Measurements from ENCODE around the gene SLC12A5. TPM values are rescaled to one million over a fixed set of nuclear protein-coding genes. Genes with fewer than 3 reads are reported as not detected.

SLC12A5 gene
- total and polyA plus RNA-seq, 8 donors = 0.93 to 6.2 (median 3.4) TPM; not detected in 4

DNA sequence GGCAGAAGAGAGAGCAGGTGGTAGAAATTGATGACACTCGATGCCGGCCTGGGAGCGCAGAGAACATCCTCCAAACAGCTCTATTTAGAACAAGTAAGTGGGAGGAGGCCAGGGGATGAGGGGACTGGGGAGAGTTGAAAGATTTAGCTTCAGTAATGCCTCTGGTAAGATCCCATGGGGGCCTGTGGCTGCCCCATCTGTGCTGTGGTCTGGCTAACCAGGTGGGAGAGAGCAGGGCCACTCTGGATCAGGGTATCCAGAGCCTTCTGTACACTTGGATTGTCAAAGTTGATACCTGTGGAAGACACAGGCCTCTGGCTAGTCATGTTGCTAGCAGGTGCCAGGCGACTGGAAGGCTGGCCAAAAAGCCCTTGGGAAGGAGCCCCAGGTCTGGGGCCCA lies 33.1 kb downstream of the SLC12A5 start:
- no peaks in the 10 kb centered on the region for H3K9me3 ChIP-seq
- H3K27ac ChIP-seq = no peak overlapping the region
- DNase-seq = no peak
- peaks cover 0 to 17% (median 16%) of the 10 kb centered on the region in 3 donors for H3K27me3 ChIP-seq
- H3K36me3 ChIP-seq = peaks cover 59 to 78% (median 75%) of the 10 kb centered on the region in 4 donors
- TF ChIP-seq EP300 (IDR thresholded peaks at IDR 0.05) (no peak), POLR2AphosphoS5 (IDR thresholded peaks at IDR 0.05) (no peak), POLR2A (IDR thresholded peaks at IDR 0.05) (no peak), CTCF (IDR thresholded peaks at IDR 0.05) (no peak)
- intact Hi-C loops (cut with DNase I; ENCODE audit: low total_unique reads) = no loop called here
- peaks cover 19 to 43% (median 29%) of the 10 kb centered on the region in 4 donors for H3K4me1 ChIP-seq
- no peak overlapping the region for H3K4me3 ChIP-seq
- 94 to 97% (median 95%) methylated on average over 4 of the region's 4 CpGs for WGBS, 5 donors

DNA sequence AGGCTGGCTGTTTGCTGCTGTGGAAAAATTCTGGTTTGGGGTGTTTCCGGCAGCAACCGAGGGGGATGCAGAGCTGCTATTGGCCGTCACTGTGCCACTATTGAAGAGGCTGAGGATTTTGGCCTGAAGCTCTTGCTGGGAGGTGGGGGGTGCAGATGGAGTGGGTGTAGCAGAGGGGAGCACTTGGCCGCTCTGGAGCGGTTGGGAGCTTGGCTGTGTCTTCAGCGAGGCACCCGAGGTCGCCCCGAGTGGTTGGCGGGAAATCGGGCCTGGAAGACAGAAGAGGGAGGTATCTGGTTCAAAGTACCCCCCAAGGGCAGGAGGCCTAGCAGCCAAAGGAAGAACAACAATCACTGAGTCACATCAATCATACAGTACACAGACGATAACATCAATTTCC lies 33.6 kb downstream of the SLC12A5 start:
- H3K36me3 ChIP-seq = peaks cover 61 to 83% (median 79%) of the 10 kb centered on the region in 4 donors
- H3K4me1 ChIP-seq = peaks cover 15 to 39% (median 24%) of the 10 kb centered on the region in 4 donors
- intact Hi-C loops (cut with DNase I; ENCODE audit: low total_unique reads) = no loop called here
- 89 to 94% (median 93%) methylated on average over 12 of the region's 12 CpGs for WGBS, 5 donors
- no peak for TF ChIP-seq POLR2A (IDR thresholded peaks at IDR 0.05)
- TF ChIP-seq POLR2AphosphoS5 (IDR thresholded peaks at IDR 0.05) = no peak
- TF ChIP-seq EP300 (IDR thresholded peaks at IDR 0.05) = no peak
- TF ChIP-seq CTCF (IDR thresholded peaks at IDR 0.05) = no peak
- H3K27ac ChIP-seq = no peak overlapping the region
- peaks cover 0 to 12% (median 12%) of the 10 kb centered on the region in 3 donors for H3K27me3 ChIP-seq
- DNase-seq = no peak
- H3K9me3 ChIP-seq = no peaks in the 10 kb centered on the region
- H3K4me3 ChIP-seq = no peak overlapping the region

DNA sequence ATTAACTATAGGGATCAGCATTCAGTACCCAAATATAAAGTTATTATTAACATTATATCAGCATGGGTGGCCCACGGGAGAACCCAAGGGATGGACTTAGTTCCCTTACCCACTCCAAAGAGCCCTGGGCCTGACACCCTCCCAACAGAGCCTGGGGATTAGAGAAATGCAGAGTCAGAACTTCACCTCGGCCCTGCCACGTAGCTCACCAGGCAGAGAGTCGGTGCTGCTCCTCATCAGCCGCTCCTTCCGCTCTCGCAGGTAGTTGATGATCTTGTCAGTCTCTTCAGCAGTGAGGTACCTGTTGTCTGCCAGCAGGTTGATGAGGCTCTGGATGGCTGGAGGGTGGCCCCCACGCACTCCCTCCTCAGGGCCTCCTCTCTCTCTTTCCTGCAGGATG lies 34.1 kb downstream of the SLC12A5 start:
- H3K4me1 ChIP-seq = peaks cover 10 to 33% (median 19%) of the 10 kb centered on the region in 4 donors
- DNase-seq = no peak
- H3K9me3 ChIP-seq = no peaks in the 10 kb centered on the region
- H3K36me3 ChIP-seq = peaks cover 66 to 88% (median 85%) of the 10 kb centered on the region in 4 donors
- WGBS, 5 donors = 92 to 96% (median 94%) methylated on average over 8 of the region's 8 CpGs
- peaks cover 0 to 7% (median 7%) of the 10 kb centered on the region in 3 donors for H3K27me3 ChIP-seq
- H3K27ac ChIP-seq = no peak overlapping the region
- TF ChIP-seq CTCF (IDR thresholded peaks at IDR 0.05) = no peak
- no peak for TF ChIP-seq POLR2AphosphoS5 (IDR thresholded peaks at IDR 0.05)
- TF ChIP-seq EP300 (IDR thresholded peaks at IDR 0.05) = no peak
- no peak for TF ChIP-seq POLR2A (IDR thresholded peaks at IDR 0.05)
- intact Hi-C loops (cut with DNase I; ENCODE audit: low total_unique reads) = no loop called here
- no peak overlapping the region for H3K4me3 ChIP-seq

DNA sequence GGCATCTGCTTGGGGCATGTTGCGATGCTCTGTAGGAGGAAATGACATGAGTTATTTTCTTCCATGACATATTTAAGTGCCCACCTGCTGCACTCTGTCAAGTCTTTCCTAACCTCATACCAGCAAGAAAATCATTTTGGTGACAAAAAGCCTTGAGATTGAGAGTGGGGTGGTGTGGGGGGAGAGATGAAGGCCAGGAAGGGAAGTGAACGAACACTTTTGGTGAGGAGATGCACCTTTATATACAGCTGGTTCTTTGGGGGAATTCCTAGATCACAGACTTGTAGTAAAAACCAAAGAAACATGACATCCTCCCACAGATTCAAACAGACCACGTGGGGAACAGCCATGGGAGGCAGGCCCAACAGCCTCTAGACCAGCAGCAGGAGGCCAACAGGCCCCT lies 34.6 kb downstream of the SLC12A5 start:
- no peak for TF ChIP-seq EP300 (IDR thresholded peaks at IDR 0.05)
- no peak for TF ChIP-seq CTCF (IDR thresholded peaks at IDR 0.05)
- TF ChIP-seq POLR2A (IDR thresholded peaks at IDR 0.05) = no peak
- TF ChIP-seq POLR2AphosphoS5 (IDR thresholded peaks at IDR 0.05) = no peak
- Histone ChIP-seq H3K4me3 (no peak overlapping the region), H3K4me1 (peaks cover 5 to 28% (median 14%) of the 10 kb centered on the region in 4 donors), H3K27me3 (peaks cover 0 to 2% (median 2%) of the 10 kb centered on the region in 3 donors), H3K9me3 (no peaks in the 10 kb centered on the region), H3K27ac (no peak overlapping the region), H3K36me3 (peaks cover 71 to 93% (median 90%) of the 10 kb centered on the region in 4 donors)
- intact Hi-C loops (cut with DNase I; ENCODE audit: low total_unique reads) = no loop called here
- 82 to 91% (median 86%) methylated on average over 3 of the region's 3 CpGs for WGBS, 5 donors
- no peak for DNase-seq

All from stomach (tissue), 9 donors.